OCI-M2 (cell line): ENCODE measurements around the gene ATP13A5.

Experiments
- DNase-seq: peaks from one replicate; lab custom pipeline; 2025; ENCODE audit not compliant: unreplicated experiment; lab: John Stamatoyannopoulos, UW

ATP13A5 gene

DNA sequence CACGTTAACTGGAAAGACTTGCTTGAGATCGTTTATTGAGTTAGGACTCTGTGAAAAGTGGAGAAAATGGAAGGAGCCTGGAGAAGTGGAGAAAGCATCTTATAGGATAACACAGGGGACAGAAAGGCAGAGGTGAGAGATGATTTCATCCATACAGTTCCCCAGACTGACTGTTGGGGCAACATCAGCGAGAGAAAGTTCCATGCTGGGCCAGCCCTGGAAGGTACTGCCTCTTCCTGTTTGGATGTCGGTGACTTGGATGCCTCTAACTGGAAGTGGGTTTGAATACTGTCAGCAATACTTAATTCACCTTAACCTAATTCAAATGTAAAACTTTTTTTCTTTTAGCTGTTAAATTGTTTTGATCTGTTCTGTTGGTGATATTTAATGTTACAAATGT, 32.3 kb downstream of the ATP13A5 start:
- DNase-seq: no peak

DNA sequence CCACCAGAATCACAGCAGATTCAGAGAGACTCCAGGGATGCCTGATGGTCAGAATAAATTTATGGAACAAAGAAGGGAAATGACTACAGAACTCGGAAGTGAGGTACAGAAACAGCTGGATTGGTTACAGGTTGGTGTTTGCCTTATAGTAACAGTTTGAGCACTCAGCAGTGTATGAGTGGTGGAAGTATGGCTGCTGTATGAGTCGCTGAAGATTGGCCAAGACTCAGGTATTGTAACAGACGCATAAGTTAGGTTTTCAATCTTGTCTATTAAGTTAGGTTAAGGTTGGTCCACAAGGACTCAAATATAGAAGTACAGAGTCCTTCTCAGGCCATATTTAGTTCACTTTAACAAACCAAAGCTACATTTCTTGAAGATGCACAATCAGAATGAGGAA, 33.1 kb downstream of the ATP13A5 start:
- DNase-seq: no peak

DNA sequence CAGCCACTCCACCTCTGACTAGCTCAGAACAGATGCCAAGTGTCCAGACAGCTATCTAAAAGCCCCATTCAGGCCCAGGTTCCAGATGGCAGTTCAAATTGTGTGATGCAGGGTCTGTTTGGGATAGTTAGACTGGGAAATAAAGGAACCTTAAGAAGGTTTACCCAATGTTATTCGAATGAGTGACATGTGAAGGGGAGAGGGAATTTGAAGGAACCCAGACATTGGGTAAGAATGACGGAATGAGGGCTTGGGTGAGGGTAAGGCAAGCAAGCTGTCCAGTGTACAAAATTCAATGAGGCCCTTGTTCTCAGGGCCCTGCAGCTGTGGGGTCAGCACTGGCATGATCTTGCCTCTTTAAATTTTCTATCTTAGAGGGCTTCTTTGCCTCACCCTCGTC, 34.1 kb downstream of the ATP13A5 start:
- DNase-seq: no peak

DNA sequence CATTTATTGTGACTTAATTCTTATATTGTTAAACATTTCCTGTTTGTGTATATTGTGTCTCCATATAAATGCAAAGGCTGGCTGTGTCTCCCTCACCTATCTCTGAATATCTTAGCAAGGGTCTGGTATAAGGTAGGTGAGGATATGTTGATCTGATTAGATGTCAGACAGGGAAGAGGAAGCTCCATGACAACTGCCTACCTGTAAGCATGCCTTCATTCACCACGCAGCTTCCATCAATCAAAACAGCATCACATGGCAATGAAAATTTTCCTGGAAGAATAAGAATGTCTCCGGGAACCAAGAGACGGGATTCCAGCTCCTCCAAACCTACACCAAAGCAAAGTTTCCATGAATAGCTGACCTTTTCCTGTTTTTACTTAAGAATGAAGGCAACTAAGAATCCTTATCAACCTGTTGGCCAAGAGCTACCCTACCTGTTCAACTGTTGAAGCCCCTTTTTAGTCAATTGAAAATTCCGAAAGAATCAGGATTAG, 34.8 kb downstream of the ATP13A5 start:
- DNase-seq: no peak

DNA sequence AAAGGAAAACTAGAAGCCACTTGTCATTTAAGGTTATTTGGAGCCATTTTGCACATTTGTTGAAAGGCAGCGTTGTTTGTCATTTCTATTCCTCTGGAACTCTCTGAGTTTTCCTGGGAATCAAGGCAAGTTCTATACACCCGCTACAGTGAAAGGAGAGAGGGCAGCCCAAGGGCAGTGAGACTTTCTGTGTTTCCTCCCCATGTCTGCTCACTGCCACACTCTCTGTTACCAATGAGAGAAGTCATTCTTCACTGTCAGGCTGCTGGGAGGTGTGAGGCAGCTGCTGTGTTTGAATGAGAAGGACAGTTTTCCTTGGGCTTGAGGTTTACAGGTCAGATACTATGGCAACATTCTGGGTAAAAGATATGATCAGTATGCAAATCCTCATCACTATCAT, 36.0 kb downstream of the ATP13A5 start:
- no peak for DNase-seq

DNA sequence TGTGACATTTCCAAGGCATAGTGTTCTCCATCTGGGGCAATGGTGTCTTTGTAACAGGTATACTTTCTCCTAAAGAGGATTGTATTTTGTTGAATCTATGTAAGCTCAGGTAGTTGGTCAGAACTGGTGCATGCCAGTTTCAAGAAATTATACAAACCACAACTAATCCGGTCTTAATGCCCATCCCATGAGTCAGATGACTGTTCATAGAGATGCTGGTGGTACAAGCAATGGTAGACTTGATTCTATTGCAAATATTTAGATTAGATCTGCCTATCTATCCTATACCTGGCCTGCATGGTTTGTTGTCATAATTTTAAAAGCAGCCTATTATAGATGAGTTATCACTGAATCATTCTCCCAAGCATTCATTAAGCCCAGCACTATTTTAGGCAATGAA, 43.5 kb downstream of the ATP13A5 start:
- no peak for DNase-seq

DNA sequence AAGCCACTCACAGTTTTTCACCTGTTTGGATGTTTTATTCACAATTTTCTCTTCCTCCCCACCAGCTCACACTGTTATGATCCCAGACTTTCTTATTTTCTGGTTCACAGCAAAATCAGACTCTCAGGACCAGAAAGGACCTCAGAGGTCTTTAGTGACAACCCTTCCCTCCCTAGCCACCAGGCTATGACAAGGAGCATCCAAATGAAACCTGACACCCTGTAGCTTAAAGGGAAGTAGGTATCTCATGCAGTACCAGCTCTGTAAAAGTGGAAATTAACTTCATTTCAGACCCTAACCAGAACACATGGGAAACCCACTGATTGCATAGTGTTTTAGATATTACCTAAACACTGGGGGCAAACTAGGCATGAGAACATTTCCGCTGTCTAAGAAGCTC, 45.3 kb downstream of the ATP13A5 start:
- DNase-seq: no peak

DNA sequence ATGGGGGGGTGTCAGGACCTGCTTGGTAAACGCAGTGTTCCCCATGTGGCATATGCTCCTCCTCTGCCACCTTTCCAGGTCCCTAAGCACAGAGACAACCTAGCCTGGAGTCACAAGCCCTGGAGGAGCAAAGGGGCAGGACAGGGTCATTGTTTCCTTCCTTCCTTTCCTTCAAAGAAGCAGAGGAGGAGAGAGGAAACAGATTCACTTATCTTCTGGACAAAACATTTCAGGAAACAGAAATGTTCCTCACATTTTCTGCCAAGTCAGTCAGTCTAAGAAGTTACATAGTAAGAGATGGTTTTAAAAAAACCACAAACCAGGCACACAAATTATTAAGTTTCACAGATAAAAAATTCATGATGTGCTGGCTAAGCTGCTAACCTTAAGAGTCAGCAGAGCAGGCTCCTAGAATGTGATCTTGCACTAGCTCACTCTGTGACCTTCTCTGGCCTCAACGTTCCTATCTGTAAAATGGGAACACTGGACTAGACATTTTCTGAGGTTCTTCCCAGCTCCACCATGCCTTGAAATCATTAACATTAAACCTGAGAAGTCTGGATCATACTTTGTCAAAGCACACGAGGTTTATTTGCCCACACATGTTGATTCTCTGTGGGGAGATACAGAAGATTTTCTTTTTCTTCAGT, 47.9 kb downstream of the ATP13A5 start:
- DNase-seq: no peak

DNA sequence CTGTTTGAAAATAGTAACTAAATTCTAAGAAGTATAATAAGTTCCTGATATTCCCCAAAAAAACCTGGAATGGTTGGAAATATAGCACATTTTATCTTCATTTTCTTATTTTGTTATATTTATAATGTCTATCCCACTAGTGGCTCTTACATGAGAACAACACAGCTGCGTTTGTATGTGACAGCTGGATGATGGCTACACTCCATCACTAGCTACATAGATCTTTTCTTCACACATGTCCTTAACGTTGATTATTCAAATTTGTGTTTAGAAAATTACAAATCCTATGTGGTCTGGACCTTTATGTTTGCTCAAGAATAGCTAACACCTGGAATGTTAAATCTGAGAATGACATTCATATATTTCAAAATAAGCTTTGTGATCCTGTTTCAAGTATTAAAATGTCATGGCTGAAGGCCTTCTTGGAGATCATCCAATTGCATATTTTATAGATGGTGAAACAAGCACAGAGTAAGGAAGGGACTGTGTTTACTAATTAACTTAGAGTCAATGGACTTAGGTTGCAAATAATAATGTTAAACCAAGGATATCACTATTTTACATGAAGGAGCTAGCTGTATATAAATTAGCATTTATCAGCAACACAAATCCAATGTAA, 60.8 kb downstream of the ATP13A5 start:
- DNase-seq: no peak

DNA sequence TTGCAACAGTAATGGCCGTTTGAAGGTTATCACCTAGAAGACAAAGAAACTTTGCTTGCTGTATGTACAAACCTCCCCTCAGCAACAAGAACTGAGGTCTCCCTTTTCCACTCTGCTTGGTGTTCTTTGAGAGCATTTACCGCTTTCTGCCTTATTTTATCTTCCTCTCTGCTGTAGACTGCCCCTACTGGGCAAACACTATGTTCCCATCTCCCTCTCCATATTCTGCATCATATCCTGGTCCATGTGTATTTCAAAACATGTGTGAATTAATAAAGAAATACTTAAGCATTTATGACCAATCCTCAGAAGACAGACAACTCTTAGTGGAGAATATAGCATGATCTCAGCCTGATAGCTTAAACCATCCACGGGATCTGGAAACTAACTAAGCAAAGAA, 64.4 kb downstream of the ATP13A5 start:
- no peak for DNase-seq

DNA sequence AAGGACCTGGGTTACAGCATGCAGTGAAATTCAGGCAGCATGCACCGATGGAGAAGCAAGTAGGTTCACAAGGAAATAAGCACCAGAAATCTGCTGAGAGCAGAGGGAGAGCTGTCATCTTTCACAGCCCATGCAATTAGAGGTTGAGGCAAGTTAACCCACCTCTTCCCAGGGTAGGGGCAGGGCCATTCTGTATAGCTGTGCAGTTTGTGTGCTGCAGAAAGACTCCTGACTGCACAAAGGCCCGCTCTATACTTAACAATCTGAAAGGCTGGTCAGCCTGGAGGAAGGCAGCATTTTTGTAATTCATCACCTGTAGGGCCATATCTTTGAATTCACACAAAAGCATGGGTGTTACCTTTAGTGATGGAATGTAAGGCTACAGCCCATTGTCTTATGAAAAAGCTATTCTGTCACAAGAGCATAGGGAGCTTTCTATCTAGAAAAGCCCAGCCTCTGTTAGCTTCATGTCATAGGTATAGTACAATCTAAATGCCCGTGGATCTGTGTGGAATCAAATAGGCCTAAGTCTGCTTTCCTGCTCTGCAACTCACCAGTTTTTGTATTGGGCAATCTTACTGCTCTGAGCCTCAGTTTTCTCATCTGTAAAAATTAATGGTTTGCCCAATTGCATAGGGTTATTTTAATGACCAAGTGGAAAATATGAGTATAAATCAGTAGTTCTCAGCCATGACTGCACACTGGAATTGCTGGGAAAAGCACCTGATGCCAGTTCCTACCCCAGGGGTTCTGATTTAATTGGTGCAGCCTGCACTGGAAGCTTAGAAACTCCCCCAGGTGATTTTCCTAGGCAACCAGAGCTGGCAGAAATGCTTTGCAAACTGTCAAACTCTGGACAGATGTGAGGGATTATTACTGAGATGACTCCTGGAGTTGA, 65.2 kb downstream of the ATP13A5 start:
- DNase-seq: no peak

DNA sequence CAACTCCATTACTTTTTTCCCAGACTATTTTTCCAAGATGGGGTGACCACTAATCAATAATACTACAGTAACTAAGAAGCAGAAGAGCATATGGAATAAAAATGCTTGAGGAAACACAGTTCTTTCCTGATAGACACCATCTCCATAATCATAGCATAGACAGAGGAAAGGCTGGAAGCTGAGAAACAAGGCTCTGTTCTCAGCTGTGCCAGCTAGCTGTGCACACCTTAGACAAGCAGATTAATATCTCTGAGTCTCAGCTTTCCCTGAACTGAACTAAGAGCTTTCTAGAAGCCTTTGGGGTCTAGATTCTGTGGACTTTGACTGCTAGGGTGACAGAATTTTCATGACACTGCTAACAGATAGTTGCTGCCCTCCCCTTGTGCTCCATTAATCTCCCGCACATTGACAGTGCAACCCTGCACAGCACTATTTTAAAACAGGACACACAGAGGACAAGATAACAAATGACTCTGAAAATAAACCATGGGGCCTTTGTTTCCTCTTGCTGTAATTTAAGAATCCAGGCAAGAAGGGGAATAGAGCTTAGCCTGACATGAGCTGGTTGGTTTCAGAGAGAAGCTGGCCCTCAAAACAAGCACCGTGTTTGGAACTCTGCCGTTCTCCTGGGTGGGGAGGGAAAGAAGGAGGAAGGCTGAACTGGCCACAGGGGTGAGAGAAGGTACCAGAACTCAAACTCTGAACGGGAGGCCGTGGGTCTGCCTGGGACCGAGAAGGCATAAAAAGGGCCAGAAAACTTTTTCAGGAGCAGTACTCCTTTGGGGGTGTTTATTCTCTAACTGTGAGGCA, 67.4 kb downstream of the ATP13A5 start:
- DNase-seq: no peak

DNA sequence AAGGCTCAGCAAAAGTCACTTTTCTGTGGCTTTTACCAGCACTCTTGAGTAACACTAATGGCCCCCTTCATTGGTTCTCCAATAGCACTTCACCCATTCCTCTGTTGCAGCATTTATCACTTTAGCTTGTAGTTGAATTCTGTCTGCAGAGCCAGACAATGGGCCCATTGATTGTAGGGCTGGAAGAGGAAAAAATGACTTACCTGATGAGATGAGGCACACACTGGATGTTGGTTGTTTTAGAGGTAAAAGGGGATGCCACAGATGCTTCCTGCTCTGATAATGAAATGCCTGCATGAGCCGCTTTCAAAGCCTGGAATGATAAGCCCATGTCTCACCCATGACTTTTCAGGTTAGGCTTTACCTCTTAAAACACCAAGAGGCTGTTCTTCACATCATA, 73.2 kb downstream of the ATP13A5 start:
- DNase-seq: no peak

DNA sequence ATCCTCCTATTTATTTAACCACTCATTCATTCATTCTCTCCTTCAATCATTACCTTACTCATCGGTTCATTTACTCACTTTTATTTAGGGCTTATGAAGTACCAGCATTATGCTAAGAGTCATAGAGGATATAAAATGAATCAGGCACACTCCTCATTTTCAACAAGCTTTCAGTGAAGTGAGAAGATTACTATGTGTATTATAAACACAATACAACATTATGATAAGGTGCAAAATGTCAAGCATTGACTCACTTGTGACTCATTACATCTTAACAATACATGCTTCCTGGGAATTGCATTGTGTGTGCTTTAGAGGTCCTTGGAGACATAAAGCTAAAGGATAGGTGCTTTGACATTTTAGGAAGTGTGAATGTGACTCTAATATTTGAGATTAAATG, 77.1 kb downstream of the ATP13A5 start:
- no peak for DNase-seq

DNA sequence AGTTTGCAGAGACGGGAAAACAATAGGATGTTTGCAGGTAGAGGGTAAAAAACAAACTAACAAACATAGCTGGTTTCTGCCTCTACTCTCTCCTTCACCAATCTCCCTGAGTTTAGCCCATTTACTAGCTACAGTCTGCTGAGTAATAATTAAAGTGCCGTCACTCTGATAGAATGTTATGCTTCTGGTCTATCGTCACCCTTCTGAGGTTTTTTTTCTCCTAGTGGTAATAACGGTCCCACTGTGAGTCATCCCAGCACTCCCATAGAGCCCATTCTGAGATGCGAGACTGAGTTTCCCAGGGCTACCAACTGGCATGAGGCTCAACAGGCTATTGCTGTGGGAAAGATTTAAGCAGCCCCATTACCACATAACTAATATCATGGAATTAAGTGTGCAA, 81.1 kb downstream of the ATP13A5 start:
- no peak for DNase-seq

DNA sequence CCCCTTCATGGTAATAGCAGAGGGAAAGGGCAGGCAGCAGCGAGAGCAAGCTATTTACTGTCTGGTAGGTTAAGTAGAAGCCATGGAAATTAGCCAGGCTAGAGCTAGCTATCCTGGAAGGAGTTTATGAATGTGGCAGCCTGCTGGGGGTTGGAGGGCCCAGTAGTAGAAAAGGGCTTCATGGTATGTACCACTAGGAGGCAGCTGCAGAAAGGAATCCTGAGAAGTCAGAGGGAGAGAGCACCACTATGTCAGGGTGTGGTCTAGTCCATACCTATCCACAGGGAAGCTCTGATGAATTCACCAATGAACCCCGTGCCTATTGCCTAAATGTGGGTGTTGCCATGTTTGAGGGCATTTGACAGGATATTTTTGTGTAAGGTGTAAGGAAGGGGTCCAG, 82.6 kb downstream of the ATP13A5 start:
- DNase-seq: no peak

DNA sequence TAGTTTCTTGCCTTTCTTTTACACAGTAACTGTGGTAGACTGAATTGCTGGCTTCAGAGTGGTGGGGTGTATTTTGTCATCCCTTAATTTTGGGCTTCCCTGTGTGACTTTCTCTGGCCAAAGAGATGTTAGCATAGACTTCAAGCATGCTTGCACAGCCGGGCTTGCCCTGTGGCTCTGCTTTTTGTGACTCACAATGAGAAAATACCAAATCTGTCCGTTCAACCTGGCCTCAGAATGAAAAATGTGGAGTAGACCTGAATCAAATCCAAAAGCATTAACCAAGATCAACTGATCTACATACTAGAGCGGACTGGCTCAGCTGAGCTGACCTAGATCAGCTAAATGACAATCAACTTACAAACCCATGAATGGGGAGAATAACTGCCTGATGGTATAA, 86.2 kb downstream of the ATP13A5 start:
- no peak for DNase-seq

DNA sequence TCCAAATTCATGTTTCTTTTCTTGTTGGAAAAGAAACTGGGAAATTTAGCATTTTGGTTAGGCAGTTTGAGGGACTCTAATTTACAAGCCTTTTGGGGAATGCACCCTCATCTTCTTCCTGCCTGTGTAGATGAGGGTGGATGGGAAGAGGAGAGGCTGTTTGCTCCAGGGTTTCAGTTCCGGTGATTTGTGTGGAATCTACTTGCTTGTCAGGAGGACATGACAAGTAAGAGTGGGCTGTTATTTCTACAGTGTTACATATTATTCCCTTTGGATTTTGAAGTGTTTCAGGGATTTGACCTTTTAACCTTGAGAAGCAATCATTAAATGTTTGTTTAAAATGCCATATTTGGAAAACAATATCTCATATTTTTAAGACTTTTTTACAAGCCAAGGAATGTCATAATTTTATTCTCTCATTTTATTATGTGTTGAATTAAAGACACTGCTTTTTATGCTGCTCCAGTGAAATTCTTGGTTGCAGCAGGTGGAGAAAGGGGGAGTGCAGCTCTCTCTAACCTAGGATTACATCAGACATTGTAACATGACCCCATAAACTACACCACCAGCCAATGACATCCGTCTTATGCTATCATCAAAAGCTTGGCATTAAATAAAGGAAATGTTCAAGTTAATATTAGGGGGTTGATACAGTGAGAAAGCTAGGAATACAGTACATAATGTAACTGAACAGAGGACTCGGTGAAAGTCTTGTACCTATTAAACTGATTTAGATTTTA, 107.3 kb downstream of the ATP13A5 start:
- no peak for DNase-seq

DNA sequence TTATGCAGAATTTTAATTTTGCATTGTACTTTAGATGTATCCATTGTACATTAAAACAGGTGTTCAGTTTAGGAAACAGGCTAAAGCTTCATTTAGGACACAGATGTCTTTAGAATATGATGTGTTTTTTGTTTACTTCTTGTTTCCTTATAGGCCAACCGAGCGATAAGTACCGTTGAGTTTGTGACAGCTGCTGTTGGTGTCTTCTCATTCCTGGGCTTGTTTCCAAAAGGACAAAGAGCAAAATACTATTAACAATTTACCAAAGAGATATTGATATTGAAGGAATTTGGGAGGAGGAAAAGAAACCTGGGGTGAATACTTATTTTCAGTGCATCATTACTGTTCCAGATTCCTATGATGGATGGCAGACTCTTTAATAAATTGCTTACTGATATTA, 108.1 kb downstream of the ATP13A5 start:
- DNase-seq: no peak

DNA sequence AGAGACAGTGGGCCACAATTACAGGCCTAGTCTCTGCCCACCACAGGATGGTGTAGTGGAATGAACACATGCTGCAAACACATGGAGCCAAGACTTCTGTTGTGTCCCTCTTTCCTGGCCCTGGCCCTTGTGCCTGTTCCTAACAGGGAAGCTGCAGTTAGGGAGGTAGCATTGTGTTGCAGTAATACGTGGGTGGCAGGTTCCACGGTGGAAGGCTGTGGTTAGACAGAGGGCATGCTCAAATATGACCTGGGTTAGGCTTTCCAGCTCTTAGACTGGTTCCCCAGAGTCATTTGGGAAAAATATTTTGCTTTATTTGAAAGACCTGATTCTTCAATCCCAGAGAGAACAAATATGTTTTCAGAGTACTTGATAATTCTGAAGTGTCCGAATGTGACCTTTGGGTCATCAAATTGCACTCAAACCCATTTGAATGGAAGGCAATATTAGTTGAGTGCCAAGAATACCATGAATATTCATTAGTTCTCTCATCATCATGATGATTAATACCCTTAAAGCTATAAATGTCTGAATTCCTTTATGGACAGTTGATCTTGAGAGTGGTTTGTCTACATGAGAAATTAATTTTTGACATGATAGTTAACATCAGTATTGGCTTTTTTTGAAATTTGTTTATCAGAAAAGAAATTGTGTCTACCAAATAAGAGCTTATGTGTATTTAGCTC, 109.1 kb downstream of the ATP13A5 start:
- DNase-seq: no peak
